Retinal pigment epithelial cell (primary cell): ENCODE measurements around the gene ZNF850.

Source experiments
- DNase-seq: peaks from one replicate; pipeline ENCODE4 v3.0.0-alpha.2; 2010; ENCODE audit warnings: low read depth
- H3K4me3 ChIP-seq: 2 replicates; pipeline ENCODE4 v1.5.1; 2011; ENCODE audit warnings: mild to moderate bottlenecking, low read length, control low read depth, moderate library complexity
- TF ChIP-seq, protein P1 (sequence below): conservative IDR thresholded peaks from 2 replicates; pipeline ENCODE4 v1.5.1; 2011; ENCODE audit warnings: low read depth, low read length, control low read depth, inconsistent platforms

Gene ZNF850

DNA sequence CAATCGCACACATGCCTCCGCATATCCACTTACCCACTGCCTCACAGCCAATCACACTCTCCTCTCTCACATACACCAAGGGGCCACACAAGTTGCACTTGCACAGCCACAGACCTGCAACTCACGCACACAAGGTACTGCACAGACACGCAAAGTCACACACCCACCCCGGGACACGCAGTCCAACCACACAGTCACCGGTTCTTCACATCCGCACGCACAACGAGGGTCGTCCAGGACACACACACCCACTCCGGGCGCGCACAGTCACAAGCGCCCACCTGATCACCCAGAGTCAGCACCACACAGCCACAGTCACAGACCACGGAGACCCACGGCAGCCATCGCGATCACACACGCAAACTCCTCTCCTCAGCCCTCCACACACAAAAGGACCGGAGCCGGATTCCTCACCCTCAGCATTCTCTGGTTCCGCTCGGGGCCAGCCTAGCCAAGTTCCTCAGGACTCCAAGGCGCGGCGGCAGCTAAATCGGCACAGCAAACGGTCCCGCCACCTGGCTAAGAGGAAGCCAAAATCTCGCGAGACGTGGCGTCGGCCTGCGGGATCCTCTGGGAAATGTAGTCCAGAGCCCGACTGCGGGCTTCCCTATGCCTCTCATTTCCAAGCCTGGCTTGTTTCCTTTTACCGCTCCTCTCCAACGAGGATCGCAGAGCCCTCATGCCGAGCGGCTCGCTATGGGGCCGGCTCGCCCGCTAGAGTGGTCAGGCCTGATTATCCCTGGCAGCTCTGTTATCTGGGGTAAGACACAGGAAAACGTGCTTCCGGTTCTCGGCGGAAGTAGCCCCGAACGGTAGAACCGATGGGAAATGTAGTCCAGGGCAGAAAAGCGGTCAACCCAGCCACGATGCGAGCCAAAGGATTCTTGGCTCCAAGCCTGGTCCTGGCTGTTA lies at the start of gene ZNF850:
Gene ZNF850 (minus strand): TSS at position 497 of the 912 bp plus-strand sequence. CDS start 10,201 bp downstream, outside the sequence.
- TF ChIP-seq, protein P1, sequence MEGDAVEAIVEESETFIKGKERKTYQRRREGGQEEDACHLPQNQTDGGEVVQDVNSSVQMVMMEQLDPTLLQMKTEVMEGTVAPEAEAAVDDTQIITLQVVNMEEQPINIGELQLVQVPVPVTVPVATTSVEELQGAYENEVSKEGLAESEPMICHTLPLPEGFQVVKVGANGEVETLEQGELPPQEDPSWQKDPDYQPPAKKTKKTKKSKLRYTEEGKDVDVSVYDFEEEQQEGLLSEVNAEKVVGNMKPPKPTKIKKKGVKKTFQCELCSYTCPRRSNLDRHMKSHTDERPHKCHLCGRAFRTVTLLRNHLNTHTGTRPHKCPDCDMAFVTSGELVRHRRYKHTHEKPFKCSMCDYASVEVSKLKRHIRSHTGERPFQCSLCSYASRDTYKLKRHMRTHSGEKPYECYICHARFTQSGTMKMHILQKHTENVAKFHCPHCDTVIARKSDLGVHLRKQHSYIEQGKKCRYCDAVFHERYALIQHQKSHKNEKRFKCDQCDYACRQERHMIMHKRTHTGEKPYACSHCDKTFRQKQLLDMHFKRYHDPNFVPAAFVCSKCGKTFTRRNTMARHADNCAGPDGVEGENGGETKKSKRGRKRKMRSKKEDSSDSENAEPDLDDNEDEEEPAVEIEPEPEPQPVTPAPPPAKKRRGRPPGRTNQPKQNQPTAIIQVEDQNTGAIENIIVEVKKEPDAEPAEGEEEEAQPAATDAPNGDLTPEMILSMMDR: no peak
- H3K4me3 ChIP-seq: peak within 1 kb of the TSS; percentile 78
- peak; percentile 78 for DNase-seq

DNA sequence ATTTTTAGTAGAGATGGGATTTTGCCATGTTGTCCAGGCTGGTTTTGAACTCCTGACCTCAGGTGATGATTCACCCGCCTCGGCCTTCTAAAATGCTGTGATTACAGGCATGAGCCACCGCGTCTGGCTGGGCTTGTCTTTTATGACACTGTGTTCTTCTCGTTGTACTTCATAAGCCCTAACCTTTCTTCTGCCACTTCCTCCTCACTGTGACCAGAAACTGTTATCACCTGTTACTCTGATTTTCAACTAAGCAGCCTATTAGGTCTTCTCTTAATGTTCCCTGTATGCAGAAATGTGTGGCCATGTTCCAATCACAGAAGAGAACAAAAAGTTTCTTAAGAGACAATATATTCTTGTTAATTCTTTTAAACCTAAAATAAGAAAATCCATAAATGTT lies 49.2 kb upstream of the ZNF850 start:
- no peak overlapping the region for H3K4me3 ChIP-seq
- no peak for DNase-seq
- TF ChIP-seq, protein P1: no peak

DNA sequence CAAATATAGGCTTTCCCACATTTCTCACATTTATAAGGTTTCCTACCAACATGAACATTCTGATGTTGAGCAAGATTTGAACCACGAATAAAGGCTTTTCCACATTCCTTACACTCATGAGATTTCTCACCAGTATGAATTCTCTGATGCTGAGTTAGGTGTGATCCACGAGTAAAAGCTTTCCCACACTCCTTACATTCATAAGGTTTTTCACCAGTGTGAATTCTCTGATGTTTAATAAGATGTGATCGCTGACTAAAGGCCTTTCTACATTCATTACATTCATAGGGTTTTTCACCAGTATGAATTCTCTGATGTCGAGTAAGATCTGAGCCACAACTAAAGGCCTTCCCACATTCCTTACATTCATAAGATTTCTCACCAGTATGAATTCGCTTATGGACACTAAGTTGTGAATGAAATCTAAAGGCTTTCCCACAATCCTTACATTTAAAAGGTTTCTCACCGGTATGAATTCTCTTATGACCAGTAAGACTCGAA lies 46.6 kb upstream of the ZNF850 start:
- TF ChIP-seq, protein P1: no peak
- no peak overlapping the region for H3K4me3 ChIP-seq
- DNase-seq: no peak

DNA sequence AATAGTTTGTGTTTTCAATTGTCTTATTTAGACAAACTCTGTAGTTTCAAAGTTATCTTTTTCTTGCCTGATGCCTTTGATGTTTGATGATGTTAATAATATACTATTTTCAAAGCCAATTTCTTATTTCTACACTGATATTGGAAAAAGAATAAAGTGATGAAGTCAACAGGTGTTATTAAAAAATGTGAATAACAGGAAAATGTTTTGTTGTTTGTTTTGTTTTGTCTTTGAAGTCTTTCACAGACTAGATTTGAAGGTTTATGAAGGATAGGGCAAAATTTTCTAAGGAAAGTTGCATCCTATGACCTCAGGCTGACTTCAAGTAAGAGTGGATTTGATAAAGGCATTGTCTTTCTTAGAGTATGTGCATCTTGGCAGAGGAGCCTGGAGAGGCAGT lies 34.4 kb upstream of the ZNF850 start:
- no peak overlapping the region for H3K4me3 ChIP-seq
- no peak for DNase-seq
- TF ChIP-seq, protein P1: no peak

DNA sequence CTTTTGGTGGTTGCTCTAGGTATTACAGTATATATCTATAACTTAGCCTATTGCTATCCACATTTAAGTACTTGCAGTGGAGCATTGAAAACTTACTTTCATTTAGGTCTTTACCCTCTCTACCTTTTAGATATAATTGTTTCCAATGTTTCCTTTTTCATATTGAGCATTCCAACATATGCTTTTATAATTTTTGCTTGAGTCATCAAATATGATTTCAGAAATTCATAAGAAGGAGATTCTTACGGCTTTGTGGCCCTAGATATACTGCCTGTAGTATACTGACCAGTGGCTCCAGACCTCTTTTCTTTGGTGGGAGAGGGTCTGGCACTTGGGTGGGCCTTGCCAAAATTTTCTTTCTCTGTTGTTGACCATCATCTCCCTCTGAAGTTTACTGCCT lies 32.8 kb upstream of the ZNF850 start:
- DNase-seq: no peak
- no peak overlapping the region for H3K4me3 ChIP-seq
- TF ChIP-seq, protein P1: no peak

DNA sequence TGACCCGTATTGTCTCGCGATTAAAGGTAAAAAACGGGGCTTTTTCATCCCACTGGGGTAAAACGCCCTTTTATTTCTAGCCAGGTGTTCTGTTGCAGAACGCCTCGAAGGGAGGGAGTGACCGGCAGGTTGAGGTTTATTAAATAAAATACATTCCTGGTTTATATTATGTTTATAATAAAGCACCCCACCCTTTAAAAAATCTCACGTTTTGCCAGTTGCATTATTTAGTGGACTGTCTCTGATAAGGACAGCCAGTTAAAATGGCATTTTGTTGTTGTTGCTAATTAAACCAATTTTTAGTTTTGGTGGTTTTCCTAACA lies 25.1 kb upstream of the ZNF850 start:
- peak overlapping the region; percentile 76 for H3K4me3 ChIP-seq
- TF ChIP-seq, protein P1: no peak
- no peak for DNase-seq

DNA sequence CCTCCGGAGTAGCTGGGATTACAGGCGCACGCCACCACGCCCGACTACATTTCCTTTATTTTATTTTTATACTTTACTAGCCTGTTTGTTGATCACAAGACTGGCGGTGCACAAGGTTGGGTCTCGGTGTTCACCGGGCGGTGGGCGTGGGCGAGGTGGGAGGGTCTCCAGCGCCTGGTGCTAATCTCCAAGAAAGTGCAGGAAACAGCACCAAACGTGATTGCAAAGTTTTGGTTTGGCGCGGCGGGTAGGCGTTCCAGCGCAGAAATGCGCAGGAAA lies 24.0 kb upstream of the ZNF850 start:
- TF ChIP-seq, protein P1: no peak
- peak overlapping the region; percentile 76 for H3K4me3 ChIP-seq
- DNase-seq: no peak

DNA sequence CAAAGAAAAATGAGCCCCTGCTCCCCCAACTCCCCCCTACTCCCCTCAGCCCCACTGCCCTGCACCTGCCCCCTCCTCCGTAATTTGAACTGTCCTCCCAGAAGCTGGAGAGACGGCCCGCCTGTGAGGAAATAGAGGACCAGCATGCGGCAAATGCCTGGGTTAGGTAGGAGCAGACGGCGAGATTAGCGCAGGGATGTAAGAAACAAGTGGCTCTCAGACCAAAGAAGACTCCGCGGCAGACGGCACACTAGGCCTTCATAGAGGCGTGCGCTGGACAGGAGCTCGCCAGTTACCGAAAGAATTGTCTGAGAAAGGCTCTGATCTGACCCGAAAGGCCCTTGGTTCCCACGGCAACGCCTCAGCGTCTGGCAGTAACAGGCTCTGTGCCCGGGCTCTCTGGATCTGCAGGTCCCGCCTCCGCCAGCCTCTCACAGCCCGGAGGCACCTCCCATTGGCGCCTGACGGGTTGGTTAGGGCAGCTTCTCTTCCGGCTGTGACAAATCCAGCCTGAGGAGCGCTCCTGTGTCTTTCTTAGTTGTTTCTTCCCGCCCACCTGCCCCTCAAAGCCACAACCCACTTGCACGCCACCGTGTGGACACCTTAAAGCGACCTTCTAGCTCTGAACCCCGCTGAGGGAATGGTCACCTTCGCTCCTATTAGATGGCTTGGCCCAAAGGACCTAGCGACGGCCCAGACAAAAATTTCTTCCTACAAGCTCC lies 19.0 kb upstream of the ZNF850 start:
- H3K4me3 ChIP-seq: peak overlapping the region; percentile 19
- peak; percentile 14 for DNase-seq
